H7 (cell line): ENCODE data around the gene SCAI. TPM values are rescaled to one million over a fixed set of nuclear protein-coding genes. Genes with fewer than 3 reads are reported as not detected.
"Not testable (repeated sequence)": the region's sequence is repeated elsewhere in the genome, so short reads cannot be mapped to it uniquely, and the experiment has no call there.

Source experiments
- DNase-seq: peaks from one replicate; pipeline ENCODE4 v3.0.0; 2012
- H3K27me3 ChIP-seq: 2 replicates; pipeline ENCODE4 v1.6.0; 2011; ENCODE audit warnings: mild to moderate bottlenecking, low read length; ENCODE audit not compliant: control insufficient read depth, insufficient read depth
- H3K36me3 ChIP-seq: replicated peaks from 2 replicates; pipeline ENCODE4 v1.5.1; 2011; ENCODE audit warnings: low read length; ENCODE audit not compliant: control insufficient read depth, insufficient read depth
- H3K4me3 ChIP-seq: 2 replicates; pipeline ENCODE4 v1.5.1; 2011; ENCODE audit warnings: low read depth, mild to moderate bottlenecking, control low read depth, low read length, moderate library complexity; ENCODE audit not compliant: insufficient read depth
- total RNA-seq: library from RNA; depleted of rRNA; stranded (reverse); fragments of >200 nt; shearing (Covaris generic); gene quantifications from 2 replicates; pipeline ENCODE4 v1.2.3, GENCODE V29; 2014

Gene SCAI
- total RNA-seq, 1 experiment from 2014 or later, result 6.4 TPM

- Histone ChIP-seq H3K27me3 (no peaks in the 10 kb centered on the region), H3K36me3 (no peaks in the 10 kb centered on the region), H3K4me3 (no peak overlapping the region)
- DNase-seq, result no peak
Measured at GRCh38 chr9:125103021-125103420, 40.3 kb downstream of the SCAI start.

- H3K27me3 ChIP-seq, result no peaks in the 10 kb centered on the region
- DNase-seq, result no peak
- no peak overlapping the region for H3K4me3 ChIP-seq
- H3K36me3 ChIP-seq, result no peaks in the 10 kb centered on the region
Measured at GRCh38 chr9:125100822-125101221, 42.5 kb downstream of the SCAI start.

GRCh38 chr9:125099816-125100215, 43.5 kb downstream of the SCAI start:
- peaks cover 2% of the 10 kb centered on the region; the same call in 1 of the 2 replicates for H3K36me3 ChIP-seq
- H3K27me3 ChIP-seq, result no peaks in the 10 kb centered on the region
- no peak overlapping the region for H3K4me3 ChIP-seq
- DNase-seq, result no peak

- DNase-seq, result no peak
- Histone ChIP-seq H3K36me3 (peaks cover 2% of the 10 kb centered on the region; the same call in 1 of the 2 replicates), H3K27me3 (no peaks in the 10 kb centered on the region)
Measured at GRCh38 chr9:125095821-125096443, 47.4 kb downstream of the SCAI start.

GRCh38 chr9:125091121-125091520, 52.2 kb downstream of the SCAI start:
- DNase-seq, result no peak
- Histone ChIP-seq H3K4me3 (no peak overlapping the region), H3K36me3 (peaks cover 2% of the 10 kb centered on the region; the same call in 1 of the 2 replicates), H3K27me3 (no peaks in the 10 kb centered on the region)

More at GRCh38 chr9:125095821-125096443, 47.4 kb downstream of the SCAI start:
- H3K4me3 ChIP-seq, result no peak overlapping the region

GRCh38 chr9:125089331-125089730, 54.0 kb downstream of the SCAI start:
- no peak for DNase-seq
- H3K36me3 ChIP-seq, result no peaks in the 10 kb centered on the region
- no peaks in the 10 kb centered on the region for H3K27me3 ChIP-seq
- H3K4me3 ChIP-seq, result no peak overlapping the region

GRCh38 chr9:125088752-125089151, 54.6 kb downstream of the SCAI start:
- H3K4me3 ChIP-seq, result no peak overlapping the region
- H3K27me3 ChIP-seq, result no peaks in the 10 kb centered on the region
- H3K36me3 ChIP-seq, result no peaks in the 10 kb centered on the region
- no peak for DNase-seq

- Histone ChIP-seq H3K27me3 (no peaks in the 10 kb centered on the region), H3K36me3 (no peaks in the 10 kb centered on the region; the same call in none of the 2 replicates), H3K4me3 (no peak overlapping the region)
- DNase-seq, result no peak
Measured at GRCh38 chr9:125085703-125086477, 57.4 kb downstream of the SCAI start.

GRCh38 chr9:125082197-125082596, 61.1 kb downstream of the SCAI start:
- DNase-seq, H3K36me3 ChIP-seq, H3K27me3 ChIP-seq, H3K4me3 ChIP-seq: not testable (repeated sequence)

GRCh38 chr9:125080797-125081196, 62.5 kb downstream of the SCAI start:
- not testable (repeated sequence) for DNase-seq, H3K4me3 ChIP-seq, H3K36me3 ChIP-seq

GRCh38 chr9:125079931-125080330, 63.4 kb downstream of the SCAI start:
- Histone ChIP-seq H3K27me3 (no peaks in the 10 kb centered on the region), H3K4me3 (no peak overlapping the region), H3K36me3 (no peaks in the 10 kb centered on the region; the same call in none of the 2 replicates)
- no peak for DNase-seq

More at GRCh38 chr9:125080797-125081196, 62.5 kb downstream of the SCAI start:
- H3K27me3 ChIP-seq, result not testable (repeated sequence)

- no peaks in the 10 kb centered on the region for H3K27me3 ChIP-seq
- DNase-seq, result no peak
- H3K4me3 ChIP-seq, result no peak overlapping the region
- H3K36me3 ChIP-seq, result no peaks in the 10 kb centered on the region
Measured at GRCh38 chr9:125075997-125076396, 67.3 kb downstream of the SCAI start.

- no peak overlapping the region for H3K4me3 ChIP-seq
- DNase-seq, result no peak
- H3K36me3 ChIP-seq, result no peaks in the 10 kb centered on the region
- no peaks in the 10 kb centered on the region for H3K27me3 ChIP-seq
Measured at GRCh38 chr9:125074976-125075375, 68.4 kb downstream of the SCAI start.

- no peak overlapping the region for H3K4me3 ChIP-seq
- no peak for DNase-seq
- no peaks in the 10 kb centered on the region for H3K36me3 ChIP-seq
- H3K27me3 ChIP-seq, result no peaks in the 10 kb centered on the region
Measured at GRCh38 chr9:125066839-125067619, 76.3 kb downstream of the SCAI start.
